Cardiac muscle cell (in vitro differentiated cells and primary cell): Measurements from ENCODE around the gene UBE2D3. TPM values are rescaled to one million over a fixed set of nuclear protein-coding genes. Genes with fewer than 3 reads are reported as not detected.
A peak's percentile ranks its signal among the peaks of the same experiment; 100 is the strongest.
"Not testable (repeated sequence)": the region's sequence is repeated elsewhere in the genome, so short reads cannot be mapped to it uniquely, and the experiment has no call there.

Source experiments
- DNase-seq, 2 donors: peaks; one replicate each; pipeline versions ENCODE4 v3.0.0 to v3.0.0-alpha.2; 2010 to 2017; ENCODE audit warnings: low read depth in 1 of 2, low spot score in 1 of 2
- H3K27ac ChIP-seq: fragments of 200-600 bp; sonication (generic); 2 replicates; pipeline ENCODE4 v1.5.1; 2016
- H3K27me3 ChIP-seq: fragments of 200-600 bp; sonication (generic); 2 replicates; pipeline ENCODE4 v1.6.0; 2016; ENCODE audit warnings: control low read depth
- H3K36me3 ChIP-seq: fragments of 200-600 bp; sonication (generic); 2 replicates; pipeline ENCODE4 v1.5.1; 2016; ENCODE audit warnings: control low read depth
- H3K4me1 ChIP-seq: fragments of 200-600 bp; sonication (generic); 2 replicates; pipeline ENCODE4 v1.8.1; 2017; ENCODE audit warnings: low read depth, mild to moderate bottlenecking, mixed run types
- H3K4me3 ChIP-seq: fragments of 200-600 bp; sonication (generic); 2 replicates; pipeline ENCODE4 v1.5.1; 2016; ENCODE audit warnings: mild to moderate bottlenecking
- H3K9me3 ChIP-seq: fragments of 200-600 bp; sonication (generic); 2 replicates; pipeline ENCODE4 v1.5.1; 2017; ENCODE audit warnings: low read depth, mild to moderate bottlenecking, control low read depth
- CTCF ChIP-seq: IDR thresholded peaks from 2 replicates; pipeline ENCODE4 v1.5.1; 2012; ENCODE audit warnings: low read depth, mild to moderate bottlenecking, low read length
- polyA plus RNA-seq: library from polyadenylated mRNA; unstranded; fragments of >200 nt; fragmentation: Nextera tagmentation; extraction: Ambion mirVana; gene quantifications from 2 replicates; pipeline ENCODE4 v1.2.1, GENCODE V29; 2016
- total RNA-seq: library from RNA; depleted of rRNA; stranded (reverse); fragments of >200 nt; gene quantifications from 2 replicates; pipeline ENCODE4 v1.2.3, GENCODE V29; 2016

The UBE2D3 gene
- total and polyA plus RNA-seq, 2 experiments from 2014 or later: 241 to 359 TPM

- Histone ChIP-seq H3K4me3 (peak overlapping the region; percentile 37), H3K9me3 (no peaks in the 10 kb centered on the region), H3K27ac (peak overlapping the region; percentile 89), H3K4me1 (peaks cover 26% of the 10 kb centered on the region), H3K36me3 (no peaks in the 10 kb centered on the region), H3K27me3 (no peaks in the 10 kb centered on the region)
- TF ChIP-seq CTCF: no peak
- no peak for DNase-seq
Observed at GRCh38 chr4:102867278-102868152, 40.2 kb upstream of the UBE2D3 start.

- peaks cover 17% of the 10 kb centered on the region for H3K4me1 ChIP-seq
- not testable (repeated sequence) for DNase-seq, H3K4me3 ChIP-seq, H3K27ac ChIP-seq, H3K36me3 ChIP-seq, H3K27me3 ChIP-seq, H3K9me3 ChIP-seq
Observed at GRCh38 chr4:102865327-102865726, 38.0 kb upstream of the UBE2D3 start.

GRCh38 chr4:102862747-102863146 is 35.4 kb upstream of the UBE2D3 start:
- no peak for DNase-seq
- Histone ChIP-seq H3K36me3 (no peaks in the 10 kb centered on the region), H3K9me3 (no peaks in the 10 kb centered on the region), H3K27me3 (no peaks in the 10 kb centered on the region), H3K27ac (no peak overlapping the region), H3K4me1 (peaks cover 11% of the 10 kb centered on the region), H3K4me3 (no peak overlapping the region)
- TF ChIP-seq CTCF: no peak

- H3K9me3 ChIP-seq: no peaks in the 10 kb centered on the region
- TF ChIP-seq CTCF: no peak
- H3K36me3 ChIP-seq: no peaks in the 10 kb centered on the region
- H3K4me3 ChIP-seq: no peak overlapping the region
- no peaks in the 10 kb centered on the region for H3K27me3 ChIP-seq
- DNase-seq: no peak
- H3K4me1 ChIP-seq: peaks cover 4% of the 10 kb centered on the region
- no peak overlapping the region for H3K27ac ChIP-seq
Observed at GRCh38 chr4:102862016-102862415, 34.7 kb upstream of the UBE2D3 start.

GRCh38 chr4:102860611-102861324 is 33.4 kb upstream of the UBE2D3 start:
- no peak for TF ChIP-seq CTCF
- Histone ChIP-seq H3K9me3 (no peaks in the 10 kb centered on the region), H3K36me3 (no peaks in the 10 kb centered on the region), H3K27ac (no peak overlapping the region), H3K4me1 (no peaks in the 10 kb centered on the region), H3K4me3 (no peak overlapping the region), H3K27me3 (no peaks in the 10 kb centered on the region)
- DNase-seq: no peak
